AG04450 (cell line): Measurements from ENCODE around the gene RAB36. TPM values are rescaled to one million over a fixed set of nuclear protein-coding genes. Genes with fewer than 3 reads are reported as not detected.

ENCODE experiments used
- CTCF ChIA-PET: fragments of 300-600, 350-600 bp; formaldehyde crosslinking; extraction: SDS; loops from one replicate; lab custom pipeline; 2022; ENCODE audit warnings: antibody characterized with exemption, inconsistent platforms; lab: Charles Lee
- POLR2A ChIA-PET: fragments of 350-600 bp; formaldehyde crosslinking; extraction: SDS; loops from one replicate; lab custom pipeline; 2021; ENCODE audit warnings: antibody characterized with exemption, inconsistent platforms; lab: Yijun Ruan, JAX
- DNase-seq: peaks from one replicate; pipeline ENCODE4 v3.0.0-alpha.2; 2011; ENCODE audit warnings: low read depth, low spot score
- H3K27ac ChIP-seq: one replicate; pipeline ENCODE4 v1.5.1; 2012; ENCODE audit warnings: low read depth, low read length, control low read depth
- H3K27me3 ChIP-seq: one replicate; pipeline ENCODE4 v1.6.0; 2012; ENCODE audit warnings: low read length; ENCODE audit not compliant: control insufficient read depth, insufficient read depth
- H3K4me3 ChIP-seq: 2 replicates; pipeline ENCODE4 v1.5.1; 2011; ENCODE audit warnings: mild to moderate bottlenecking, low read depth, low read length, control low read depth
- H3K9me3 ChIP-seq: 2 replicates; pipeline ENCODE4 v1.5.1; 2012; ENCODE audit warnings: low read length; ENCODE audit not compliant: control insufficient read depth, insufficient read depth
- CTCF ChIP-seq: IDR thresholded peaks from 2 replicates; pipeline ENCODE4 v1.5.1; 2011; ENCODE audit warnings: low read depth, low read length, control low read depth, inconsistent platforms
- polyA plus RNA-seq: library from polyadenylated mRNA; depleted of rRNA; stranded (reverse); fragments of >200 nt; gene quantifications from 2 replicates; pipeline ENCODE4 v1.2.3, GENCODE V29; 2011

The RAB36 gene
- polyA plus RNA-seq, 1 experiment = 2.6 TPM

- CTCF ChIA-PET = no interaction called here
- DNase-seq = no peak
- Histone ChIP-seq H3K9me3 (no peaks in the 10 kb centered on the region; the same call in 1 of the 2 replicates), H3K27me3 (no peaks in the 10 kb centered on the region), H3K27ac (no peak overlapping the region), H3K4me3 (no peak overlapping the region)
- POLR2A ChIA-PET = no interaction called here
- no peak for TF ChIP-seq CTCF
Measured at GRCh38 chr22:23200898-23201297, 55.6 kb downstream of the RAB36 start.

DNA sequence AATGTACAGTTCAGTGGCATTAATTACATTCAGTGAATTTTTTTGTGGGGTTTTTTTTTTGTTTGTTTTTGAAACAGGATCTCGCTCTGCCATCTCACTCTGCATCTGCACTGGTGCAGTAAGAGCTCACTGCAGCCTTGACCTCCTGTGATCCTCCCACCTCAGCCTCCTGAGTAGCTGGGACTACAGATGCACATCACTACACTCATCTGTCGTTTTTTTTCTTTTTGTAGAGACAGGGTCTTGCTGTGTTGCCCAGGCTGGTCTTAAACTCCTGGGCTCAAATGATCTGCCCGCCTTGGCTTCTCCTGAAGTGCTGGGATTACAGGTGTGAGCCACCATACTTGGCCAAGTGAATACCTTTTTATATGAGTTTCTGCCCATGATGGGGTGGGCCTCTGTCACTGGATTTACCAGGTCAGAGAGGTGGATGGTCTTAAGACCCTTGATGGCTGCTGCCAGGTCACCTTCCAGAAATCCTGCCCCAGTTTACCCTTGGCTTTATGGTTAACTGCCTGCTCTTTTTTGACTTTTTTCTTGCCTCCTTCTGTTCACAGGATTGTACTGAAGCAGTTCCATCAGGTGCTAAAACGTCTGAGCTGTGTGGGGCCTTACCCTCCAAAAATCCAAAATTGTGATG is 57.7 kb downstream of the RAB36 start:
- Histone ChIP-seq H3K4me3 (no peak overlapping the region), H3K27ac (no peak overlapping the region), H3K27me3 (no peaks in the 10 kb centered on the region), H3K9me3 (no peaks in the 10 kb centered on the region; the same call in 1 of the 2 replicates)
- no peak for TF ChIP-seq CTCF
- CTCF ChIA-PET = no interaction called here
- POLR2A ChIA-PET = no interaction called here
- no peak for DNase-seq

DNA sequence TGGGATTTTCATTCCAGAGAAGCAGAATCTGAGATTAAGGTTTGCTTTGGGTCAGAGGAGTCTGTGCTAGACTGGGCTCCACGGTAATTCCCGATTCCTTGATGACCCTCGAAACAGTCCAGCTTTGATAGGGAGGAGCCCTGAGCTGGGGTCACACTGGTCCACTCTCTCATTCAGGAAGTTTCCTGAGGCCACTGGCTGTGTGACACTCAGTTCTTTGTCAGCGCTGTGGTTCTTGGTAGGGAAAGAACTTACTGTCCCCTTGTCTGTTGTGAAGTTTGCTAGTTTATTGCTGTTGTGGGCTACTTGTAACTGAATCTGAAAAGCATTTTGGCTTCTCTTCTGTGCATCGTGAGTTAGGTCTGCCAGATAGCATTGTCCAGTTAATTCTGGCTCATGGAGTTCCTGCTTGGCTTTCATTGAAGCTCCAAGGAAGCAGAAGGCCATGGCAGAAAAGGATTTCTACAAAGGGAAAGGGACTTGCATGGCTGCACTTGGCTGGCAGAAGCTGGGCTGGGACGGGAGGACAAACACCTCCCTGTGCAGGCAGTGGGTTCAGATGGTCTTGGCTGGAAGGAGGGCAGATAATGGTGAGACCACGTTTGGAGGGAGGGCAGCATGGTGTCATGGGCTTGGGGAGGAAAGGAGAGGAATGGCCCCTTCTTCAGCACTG is 58.3 kb downstream of the RAB36 start:
- no peaks in the 10 kb centered on the region for H3K27me3 ChIP-seq
- ChIA-PET POLR2A (no interaction called here), CTCF (no interaction called here)
- H3K9me3 ChIP-seq = no peaks in the 10 kb centered on the region; the same call in 1 of the 2 replicates
- no peak for DNase-seq
- TF ChIP-seq CTCF = no peak
- H3K27ac ChIP-seq = no peak overlapping the region
- H3K4me3 ChIP-seq = no peak overlapping the region

DNA sequence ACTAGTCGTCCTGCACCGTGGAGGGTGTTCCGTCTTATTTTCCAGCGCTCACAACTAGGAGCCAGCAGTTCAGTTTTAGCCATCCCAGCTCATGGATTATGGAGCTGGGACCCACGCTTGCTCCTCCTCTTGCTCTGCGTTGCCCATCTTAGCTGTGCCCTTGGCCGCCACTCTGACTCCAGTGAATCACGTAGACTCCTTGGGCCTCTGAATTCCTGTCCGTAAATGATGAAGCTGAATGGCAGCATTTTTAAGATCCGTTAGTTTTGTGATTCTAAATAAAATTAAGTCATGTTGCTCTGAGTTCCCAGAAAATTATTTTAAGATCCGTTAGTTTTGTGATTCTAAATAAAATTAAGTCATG is 58.8 kb downstream of the RAB36 start:
- DNase-seq = no peak
- TF ChIP-seq CTCF = no peak
- Histone ChIP-seq H3K27me3 (no peaks in the 10 kb centered on the region), H3K4me3 (no peak overlapping the region), H3K9me3 (no peaks in the 10 kb centered on the region; the same call in 1 of the 2 replicates), H3K27ac (no peak overlapping the region)
- ChIA-PET POLR2A (no interaction called here), CTCF (no interaction called here)

- no peak for TF ChIP-seq CTCF
- Histone ChIP-seq H3K9me3 (no peaks in the 10 kb centered on the region; the same call in 1 of the 2 replicates), H3K4me3 (no peak overlapping the region), H3K27ac (no peak overlapping the region), H3K27me3 (no peaks in the 10 kb centered on the region)
- POLR2A ChIA-PET = no interaction called here
- DNase-seq = no peak
- CTCF ChIA-PET = no interaction called here
Measured at GRCh38 chr22:23204541-23205157, 59.4 kb downstream of the RAB36 start.
